ENCODE measurements around the gene PRDM2.

- no peak for TF ChIP-seq ZNF253 (CRISPR knock-in tag; IDR thresholded peaks at IDR 0.05; ENCODE audit: borderline replicate concordance)
- no peak for TF ChIP-seq CTCF (CRISPR knock-in tag; IDR thresholded peaks at IDR 0.05)
- no peak for TF ChIP-seq TCF7L2 (IDR thresholded peaks at IDR 0.05; ENCODE audit: low read depth, low read length)
- no peak for TF ChIP-seq CBFB (CRISPR knock-in tag; IDR thresholded peaks at IDR 0.05)
- TF ChIP-seq ZNF274 (CRISPR knock-in tag; IDR thresholded peaks at IDR 0.05) = no peak
Observed at GRCh38 chr1:13708380-13708982, 8.5 kb downstream of the PRDM2 start.

Data from HepG2 (cell line).